ENCODE results near the gene CDYL2.

DNA sequence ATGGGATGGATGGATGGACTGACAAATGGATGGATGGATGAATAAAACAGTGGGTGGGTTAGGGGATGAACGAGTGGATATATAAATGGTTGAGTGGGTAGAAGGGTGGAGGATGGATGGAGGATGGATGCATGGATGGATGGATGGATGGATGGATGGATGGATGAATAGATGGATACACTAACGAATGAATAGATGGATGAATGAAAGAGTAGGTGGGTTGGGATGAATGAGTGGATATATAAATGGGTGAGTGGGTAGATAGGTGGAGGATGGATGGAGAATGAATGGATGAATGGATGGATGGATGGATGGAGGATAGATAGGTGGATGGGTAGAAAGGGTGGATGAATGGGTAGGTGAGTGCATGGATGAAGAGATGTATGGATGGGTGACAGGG is 62.1 kb downstream of the CDYL2 start:
- TF ChIP-seq, protein P1, sequence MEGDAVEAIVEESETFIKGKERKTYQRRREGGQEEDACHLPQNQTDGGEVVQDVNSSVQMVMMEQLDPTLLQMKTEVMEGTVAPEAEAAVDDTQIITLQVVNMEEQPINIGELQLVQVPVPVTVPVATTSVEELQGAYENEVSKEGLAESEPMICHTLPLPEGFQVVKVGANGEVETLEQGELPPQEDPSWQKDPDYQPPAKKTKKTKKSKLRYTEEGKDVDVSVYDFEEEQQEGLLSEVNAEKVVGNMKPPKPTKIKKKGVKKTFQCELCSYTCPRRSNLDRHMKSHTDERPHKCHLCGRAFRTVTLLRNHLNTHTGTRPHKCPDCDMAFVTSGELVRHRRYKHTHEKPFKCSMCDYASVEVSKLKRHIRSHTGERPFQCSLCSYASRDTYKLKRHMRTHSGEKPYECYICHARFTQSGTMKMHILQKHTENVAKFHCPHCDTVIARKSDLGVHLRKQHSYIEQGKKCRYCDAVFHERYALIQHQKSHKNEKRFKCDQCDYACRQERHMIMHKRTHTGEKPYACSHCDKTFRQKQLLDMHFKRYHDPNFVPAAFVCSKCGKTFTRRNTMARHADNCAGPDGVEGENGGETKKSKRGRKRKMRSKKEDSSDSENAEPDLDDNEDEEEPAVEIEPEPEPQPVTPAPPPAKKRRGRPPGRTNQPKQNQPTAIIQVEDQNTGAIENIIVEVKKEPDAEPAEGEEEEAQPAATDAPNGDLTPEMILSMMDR (conservative IDR thresholded peaks at IDR 0.05): no peak
- TF ChIP-seq ZFX (IDR thresholded peaks at IDR 0.05): no peak

Measured in C4-2B (cell line).